Stomach (tissue), 4 donors: ENCODE measurements around the gene LBX2.

Experiments
- POLR2A ChIP-seq, 4 donors: fragments of 450-650 bp; IDR thresholded peaks; one replicate each; pipeline ENCODE4 v1.6.1; 2016; ENCODE audit warnings: antibody characterized with exemption in 4 of 4, control low read depth in 2 of 4, mild to moderate bottlenecking in 1 of 4, moderate library complexity in 1 of 4
- POLR2AphosphoS5 ChIP-seq, 3 donors: sonication (generic); formaldehyde crosslinking; IDR thresholded peaks; one replicate each; pipeline ENCODE4 v1.6.1; 2016; ENCODE audit warnings: antibody characterized with exemption in 3 of 3
- TF ChIP-seq, protein P1 (sequence below), 7 experiments: fragments of 450-650 bp in 4 of 7; fragments of 200-600 bp in 3 of 7; sonication (generic) in 3 of 7; IDR thresholded peaks; one replicate each; pipeline ENCODE4 v1.5.1; 2016 to 2019; ENCODE audit warnings: antibody characterized with exemption in 7 of 7, control low read depth in 2 of 7, mild to moderate bottlenecking in 1 of 7

DNA sequence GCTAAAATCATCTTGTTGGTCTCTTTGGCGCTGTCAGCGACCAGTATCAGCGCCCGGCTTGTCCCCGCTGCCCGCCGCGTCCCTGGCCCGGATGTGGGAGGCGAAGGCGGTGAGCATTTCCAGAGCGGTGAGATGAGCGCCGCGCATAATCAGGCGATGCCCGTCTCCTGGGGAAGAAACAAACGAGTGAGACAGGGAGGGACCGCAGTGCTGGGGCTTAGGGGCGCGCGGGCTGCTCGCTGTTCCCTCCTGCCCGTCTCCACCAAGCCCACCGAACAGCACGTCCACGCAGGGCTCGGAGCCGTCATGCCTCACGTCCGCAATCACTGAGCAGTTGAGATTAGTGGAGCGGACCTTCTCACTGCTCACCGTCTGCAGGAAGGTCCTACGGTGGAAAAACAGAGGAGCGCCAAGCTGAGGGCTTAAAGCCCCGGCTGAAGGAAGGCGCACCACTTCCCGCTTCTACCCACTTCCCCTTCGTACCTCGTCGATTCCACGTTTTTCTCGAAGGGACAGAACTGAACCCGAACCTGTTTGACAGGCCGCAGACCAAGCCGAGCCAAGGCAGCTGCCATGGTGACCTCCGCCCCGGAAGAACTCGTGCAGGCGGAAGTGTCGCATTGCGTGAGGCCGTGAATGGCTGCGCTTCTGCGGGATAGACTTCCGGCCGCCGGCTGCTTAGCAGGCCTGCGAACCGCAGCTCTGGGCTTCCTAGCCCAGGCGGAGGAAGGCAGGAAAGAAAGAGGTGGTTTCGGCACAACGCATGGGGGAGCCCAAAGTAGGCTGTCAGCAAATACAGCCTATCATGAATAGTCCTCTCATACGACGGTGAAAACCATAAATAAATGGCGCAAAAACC lies 27.1 kb downstream of the LBX2 start, which contains the start of gene MRPL53:
- TF ChIP-seq POLR2AphosphoS5 (IDR thresholded peaks at IDR 0.05) (peak; percentile 88 to 100 (median 97)), POLR2A (IDR thresholded peaks at IDR 0.05) (peak in 1 of 4 donors; percentile 57)
- TF ChIP-seq, protein P1, sequence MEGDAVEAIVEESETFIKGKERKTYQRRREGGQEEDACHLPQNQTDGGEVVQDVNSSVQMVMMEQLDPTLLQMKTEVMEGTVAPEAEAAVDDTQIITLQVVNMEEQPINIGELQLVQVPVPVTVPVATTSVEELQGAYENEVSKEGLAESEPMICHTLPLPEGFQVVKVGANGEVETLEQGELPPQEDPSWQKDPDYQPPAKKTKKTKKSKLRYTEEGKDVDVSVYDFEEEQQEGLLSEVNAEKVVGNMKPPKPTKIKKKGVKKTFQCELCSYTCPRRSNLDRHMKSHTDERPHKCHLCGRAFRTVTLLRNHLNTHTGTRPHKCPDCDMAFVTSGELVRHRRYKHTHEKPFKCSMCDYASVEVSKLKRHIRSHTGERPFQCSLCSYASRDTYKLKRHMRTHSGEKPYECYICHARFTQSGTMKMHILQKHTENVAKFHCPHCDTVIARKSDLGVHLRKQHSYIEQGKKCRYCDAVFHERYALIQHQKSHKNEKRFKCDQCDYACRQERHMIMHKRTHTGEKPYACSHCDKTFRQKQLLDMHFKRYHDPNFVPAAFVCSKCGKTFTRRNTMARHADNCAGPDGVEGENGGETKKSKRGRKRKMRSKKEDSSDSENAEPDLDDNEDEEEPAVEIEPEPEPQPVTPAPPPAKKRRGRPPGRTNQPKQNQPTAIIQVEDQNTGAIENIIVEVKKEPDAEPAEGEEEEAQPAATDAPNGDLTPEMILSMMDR (IDR thresholded peaks at IDR 0.05), result no peak
